OCI-LY7 (cell line): ENCODE data around the gene NAP1L4. TPM values are rescaled to one million over a fixed set of nuclear protein-coding genes. Genes with fewer than 3 reads are reported as not detected.

ENCODE experiments used
- BruUV-seq: library from RNA; stranded (reverse); fragments of 400-500 nt; replicated peaks from 2 replicates; lab custom pipeline; 2021; lab: Mats Ljungman, UMichigan
- CTCF ChIA-PET: fragments of 300-600 bp; sonication (Branson Sonifier 250); formaldehyde crosslinking; loops from one replicate; lab custom pipeline; 2022; ENCODE audit warnings: antibody characterized with exemption; ENCODE audit not compliant: unreplicated experiment; lab: Charles Lee
- POLR2A ChIA-PET: fragments of 300-600 bp; sonication (Branson Sonifier 250); formaldehyde crosslinking; loops from one replicate; lab custom pipeline; 2022; ENCODE audit warnings: antibody characterized with exemption; lab: Charles Lee
- DNase-seq: peaks from one replicate; pipeline ENCODE4 v3.0.0-alpha.2; 2015; ENCODE audit warnings: low spot score
- H2AFZ ChIP-seq: fragments of 200-600 bp; sonication (generic), shearing (Covaris generic); 2 replicates; pipeline ENCODE4 v1.6.1; 2014; ENCODE audit warnings: mild to moderate bottlenecking, antibody characterized with exemption, low read length, moderate library complexity
- H3K27ac ChIP-seq: fragments of 200-600 bp; sonication (generic); 2 replicates; pipeline ENCODE4 v1.5.1; 2014; ENCODE audit warnings: mixed run types, low read depth, mild to moderate bottlenecking, moderate library complexity, low read length, inconsistent platforms; ENCODE audit not compliant: poor library complexity, severe bottlenecking
- H3K36me3 ChIP-seq: fragments of 200-600 bp; sonication (generic); 2 replicates; pipeline ENCODE4 v1.6.1; 2014; ENCODE audit warnings: mild to moderate bottlenecking, antibody characterized with exemption, low read length, moderate library complexity, mixed read lengths; ENCODE audit not compliant: insufficient read depth
- H3K4me1 ChIP-seq: fragments of 200-600 bp; sonication (generic); 2 replicates; pipeline ENCODE4 v1.5.1; 2014; ENCODE audit warnings: mild to moderate bottlenecking, low read length; ENCODE audit not compliant: insufficient read depth, poor library complexity, severe bottlenecking
- H3K4me2 ChIP-seq: fragments of 200-600 bp; sonication (generic); 2 replicates; pipeline ENCODE4 v1.6.1; 2014; ENCODE audit warnings: mild to moderate bottlenecking, low read length
- H3K4me3 ChIP-seq: fragments of 200-600 bp; sonication (generic); 2 replicates; pipeline ENCODE4 v1.5.1; 2014; ENCODE audit warnings: mild to moderate bottlenecking, low read depth, low read length; ENCODE audit not compliant: poor library complexity, severe bottlenecking
- H3K79me2 ChIP-seq: fragments of 200-600 bp; sonication (generic); 2 replicates; pipeline ENCODE4 v1.6.1; 2016; ENCODE audit warnings: low read depth, mild to moderate bottlenecking, low read length, moderate library complexity, mixed read lengths; ENCODE audit not compliant: insufficient read depth
- H3K9me2 ChIP-seq: fragments of 200-600 bp; sonication (generic); 2 replicates; pipeline ENCODE4 v1.6.1; 2016; ENCODE audit warnings: mild to moderate bottlenecking, low read length, mixed read lengths; ENCODE audit not compliant: insufficient read depth
- H3K9me3 ChIP-seq: fragments of 200-600 bp; sonication (generic); 2 replicates; pipeline ENCODE4 v1.6.1; 2014; ENCODE audit warnings: mild to moderate bottlenecking, mixed run types, low read length, mixed read lengths
- H4K20me1 ChIP-seq: fragments of 200-600 bp; sonication (generic); 2 replicates; pipeline ENCODE4 v1.6.1; 2014; ENCODE audit warnings: mild to moderate bottlenecking, antibody characterized with exemption, low read length, moderate library complexity, mixed read lengths; ENCODE audit not compliant: insufficient read depth
- CTCF ChIP-seq: fragments of 200-600 bp; sonication (generic); conservative IDR thresholded peaks from 2 replicates; pipeline ENCODE4 v1.5.1; 2014; ENCODE audit warnings: mild to moderate bottlenecking, antibody characterized with exemption, low read length, moderate library complexity, mixed read lengths
- EZH2phosphoT487 ChIP-seq: fragments of 200-600 bp; sonication (generic); IDR thresholded peaks from 2 replicates; pipeline ENCODE4 v1.6.1; 2018; ENCODE audit warnings: low read depth, borderline replicate concordance, mild to moderate bottlenecking, mixed run types, antibody characterized with exemption, low read length, moderate library complexity, mixed read lengths
- intact Hi-C: fragments of 100-400 bp; cut with micrococcal nuclease; formaldehyde crosslinking; loops from one replicate; pipeline ENCODE4 v1.10.0; 2022; ENCODE audit not compliant: unreplicated experiment
- total RNA-seq, 2 experiments: library from RNA; depleted of rRNA in 1 of 2; stranded (reverse); fragments of >200 nt in 1 of 2; shearing (Covaris generic) in 1 of 2; gene quantifications; 2 replicates each; pipeline ENCODE4 v1.2.3, GENCODE V29; 2014 to 2022

The NAP1L4 gene
- total RNA-seq, 2 experiments from 2014 or later = 152 to 183 TPM

GRCh38 chr11:2995893-2996554, 3.9 kb upstream of the NAP1L4 start:
- H3K4me2 ChIP-seq = no peak overlapping the region
- H4K20me1 ChIP-seq = no peaks in the 10 kb centered on the region
- no peaks in the 10 kb centered on the region for H3K9me2 ChIP-seq
- BruUV-seq = no TSS peak
- peaks cover 8% of the 10 kb centered on the region for H3K79me2 ChIP-seq
- H2AFZ ChIP-seq = no peak overlapping the region
- no peak overlapping the region for H3K27ac ChIP-seq
- no peaks in the 10 kb centered on the region for H3K9me3 ChIP-seq
- DNase-seq = no peak
- no peak overlapping the region for H3K4me3 ChIP-seq
- ChIA-PET POLR2A (no interaction called here), CTCF (no interaction called here)
- no peak for TF ChIP-seq EZH2phosphoT487
- TF ChIP-seq CTCF = no peak
- intact Hi-C loops = no loop called here
- H3K36me3 ChIP-seq = peaks cover 19% of the 10 kb centered on the region
- peaks cover 7% of the 10 kb centered on the region for H3K4me1 ChIP-seq

GRCh38 chr11:2995031-2995561, 3.0 kb upstream of the NAP1L4 start:
- DNase-seq = no peak
- H3K4me3 ChIP-seq = no peak overlapping the region
- ChIA-PET CTCF (no interaction called here), POLR2A (no interaction called here)
- H3K4me1 ChIP-seq = peaks cover 7% of the 10 kb centered on the region
- TF ChIP-seq CTCF (no peak), EZH2phosphoT487 (no peak)
- H4K20me1 ChIP-seq = peaks cover 7% of the 10 kb centered on the region
- peaks cover 17% of the 10 kb centered on the region for H3K79me2 ChIP-seq
- intact Hi-C loops = no loop called here
- no peak overlapping the region for H2AFZ ChIP-seq
- H3K9me3 ChIP-seq = no peaks in the 10 kb centered on the region
- peaks cover 19% of the 10 kb centered on the region for H3K36me3 ChIP-seq
- H3K27ac ChIP-seq = no peak overlapping the region
- no peaks in the 10 kb centered on the region for H3K9me2 ChIP-seq
- no peak overlapping the region for H3K4me2 ChIP-seq
- no TSS peak for BruUV-seq

DNA sequence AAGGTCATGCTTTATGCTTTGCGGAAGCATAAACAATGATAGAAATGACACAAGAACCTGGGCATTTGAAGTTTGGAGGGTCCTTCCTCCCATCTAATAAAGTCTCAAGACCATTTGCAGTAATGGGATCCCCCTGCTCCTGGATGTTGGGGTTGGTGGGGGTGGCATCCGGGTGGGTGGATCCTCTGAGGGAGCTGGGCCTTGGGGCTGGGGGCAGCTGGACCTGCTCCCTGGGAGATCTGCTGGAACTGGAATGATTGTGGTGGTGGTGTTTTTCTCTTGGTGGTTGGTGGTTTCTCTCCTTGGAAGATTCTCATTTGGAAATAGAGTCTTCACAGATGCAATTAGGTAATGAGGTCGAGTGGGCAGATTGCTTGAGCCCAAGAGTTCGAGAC, 2.2 kb upstream of the NAP1L4 start:
- Histone ChIP-seq H3K4me1 (peaks cover 7% of the 10 kb centered on the region), H3K4me3 (no peak overlapping the region), H3K79me2 (peaks cover 25% of the 10 kb centered on the region), H4K20me1 (peaks cover 15% of the 10 kb centered on the region), H3K4me2 (no peak overlapping the region), H3K9me2 (no peaks in the 10 kb centered on the region), H3K27ac (no peak overlapping the region), H3K36me3 (peaks cover 24% of the 10 kb centered on the region; the same call in 1 of the 2 replicates), H3K9me3 (no peaks in the 10 kb centered on the region), H2AFZ (no peak overlapping the region)
- CTCF ChIA-PET = no interaction called here
- no TSS peak for BruUV-seq
- intact Hi-C loops = loop anchor here (5.0 kb wide), 1 partner anchor 607 kb away; no protein-coding TSS in a partner anchor
- POLR2A ChIA-PET = no interaction called here
- DNase-seq = no peak
- TF ChIP-seq EZH2phosphoT487 (no peak), CTCF (no peak)
